OCI-LY1 (cell line): ENCODE results near the gene COL15A1.

Experiments
- CTCF ChIP-seq: fragments of 200-600 bp; sonication (generic), shearing (Covaris generic); IDR thresholded peaks from 2 replicates; pipeline ENCODE4 v1.5.1; 2017; ENCODE audit warnings: mild to moderate bottlenecking, antibody characterized with exemption, low read length, moderate library complexity, mixed read lengths
- EZH2 ChIP-seq: fragments of 200-600 bp; sonication (generic), shearing (Covaris generic); IDR thresholded peaks from 2 replicates; pipeline ENCODE4 v1.8.0; 2017; ENCODE audit warnings: borderline replicate concordance, mixed run types, mild to moderate bottlenecking, antibody characterized with exemption, low read length, moderate library complexity, mixed read lengths

GRCh38 chr9:99095565-99095964 is 151.9 kb downstream of the COL15A1 start:
- TF ChIP-seq CTCF (no peak), EZH2 (no peak)
